Neural progenitor cell (in vitro differentiated cells): Measurements from ENCODE around the gene COL4A2.

Experiments used
- CTCF ChIP-seq: fragments of 200-600 bp; sonication (generic); IDR thresholded peaks from 2 replicates; pipeline ENCODE4 v1.5.1; 2017; ENCODE audit warnings: antibody characterized with exemption, mild to moderate bottlenecking
- EZH2 ChIP-seq: fragments of 200-600 bp; sonication (generic); IDR thresholded peaks from 2 replicates; pipeline ENCODE4 v1.6.1; 2017; ENCODE audit warnings: antibody characterized with exemption, mild to moderate bottlenecking, moderate library complexity

- TF ChIP-seq CTCF (no peak), EZH2 (no peak)
These were observed 38.6 kb downstream of the COL4A2 start for GRCh38 chr13:110345701-110346100.
